ENCODE results near the gene ERC1.

ERC1 gene

GRCh38 chr12:1529862-1530591 lies 539.0 kb downstream of the ERC1 start:
- no peak for DNase-seq (ENCODE audit: low read depth)
- TF ChIP-seq MAX (IDR thresholded peaks at IDR 0.05; ENCODE audit: low read depth, low read length) (no peak), CTCF (IDR thresholded peaks at IDR 0.05; ENCODE audit: low read depth, low read length) (no peak), MYC (IDR thresholded peaks at IDR 0.05; ENCODE audit: low read depth, low read length) (no peak), POLR2A (IDR thresholded peaks at IDR 0.05; ENCODE audit: extremely low read depth, insufficient read length) (no peak)
- H3K4me3 ChIP-seq (ENCODE audit: low read depth, low read length): no peak overlapping the region

GRCh38 chr12:1530592-1531152 lies 539.6 kb downstream of the ERC1 start:
- DNase-seq (ENCODE audit: low read depth): no peak
- H3K4me3 ChIP-seq (ENCODE audit: low read depth, low read length): no peak overlapping the region
- TF ChIP-seq POLR2A (IDR thresholded peaks at IDR 0.05; ENCODE audit: extremely low read depth, insufficient read length) (no peak), MAX (IDR thresholded peaks at IDR 0.05; ENCODE audit: low read depth, low read length) (no peak), CTCF (IDR thresholded peaks at IDR 0.05; ENCODE audit: low read depth, low read length) (no peak), MYC (IDR thresholded peaks at IDR 0.05; ENCODE audit: low read depth, low read length) (no peak)

GRCh38 chr12:1531153-1531653 lies 540.2 kb downstream of the ERC1 start:
- no peak overlapping the region for H3K4me3 ChIP-seq (ENCODE audit: low read depth, low read length)
- TF ChIP-seq MAX (IDR thresholded peaks at IDR 0.05; ENCODE audit: low read depth, low read length): no peak
- TF ChIP-seq POLR2A (IDR thresholded peaks at IDR 0.05; ENCODE audit: extremely low read depth, insufficient read length): no peak
- no peak for TF ChIP-seq CTCF (IDR thresholded peaks at IDR 0.05; ENCODE audit: low read depth, low read length)
- no peak for TF ChIP-seq MYC (IDR thresholded peaks at IDR 0.05; ENCODE audit: low read depth, low read length)
- DNase-seq (ENCODE audit: low read depth): no peak

GRCh38 chr12:1531654-1532374 lies 540.8 kb downstream of the ERC1 start:
- DNase-seq (ENCODE audit: low read depth): no peak
- TF ChIP-seq MYC (IDR thresholded peaks at IDR 0.05; ENCODE audit: low read depth, low read length) (no peak), POLR2A (IDR thresholded peaks at IDR 0.05; ENCODE audit: extremely low read depth, insufficient read length) (no peak), MAX (IDR thresholded peaks at IDR 0.05; ENCODE audit: low read depth, low read length) (no peak), CTCF (IDR thresholded peaks at IDR 0.05; ENCODE audit: low read depth, low read length) (no peak)
- H3K4me3 ChIP-seq (ENCODE audit: low read depth, low read length): no peak overlapping the region

- TF ChIP-seq MAX (IDR thresholded peaks at IDR 0.05; ENCODE audit: low read depth, low read length) (no peak), MYC (IDR thresholded peaks at IDR 0.05; ENCODE audit: low read depth, low read length) (no peak), POLR2A (IDR thresholded peaks at IDR 0.05; ENCODE audit: extremely low read depth, insufficient read length) (no peak), CTCF (IDR thresholded peaks at IDR 0.05; ENCODE audit: low read depth, low read length) (no peak)
- no peak for DNase-seq (ENCODE audit: low read depth)
- no peak overlapping the region for H3K4me3 ChIP-seq (ENCODE audit: low read depth, low read length)
Observed at GRCh38 chr12:1532375-1533165, 541.5 kb downstream of the ERC1 start.

Measured in NB4 (cell line).